Liver (tissue), 9 donors: ENCODE measurements around the gene ARAP2. TPM values are rescaled to one million over a fixed set of nuclear protein-coding genes. Genes with fewer than 3 reads are reported as not detected.

Experiments
- DNase-seq: peaks from one replicate; pipeline ENCODE4 v3.0.0-alpha.2; 2017; ENCODE audit warnings: low spot score
- H3K27ac ChIP-seq, 2 donors: one replicate each; pipeline ENCODE4 v1.7.0; 2013; ENCODE audit warnings: inconsistent platforms in 2 of 2, low read length in 2 of 2, control low read depth in 1 of 2, low read depth in 1 of 2, mild to moderate bottlenecking in 1 of 2
- H3K27me3 ChIP-seq, 4 donors: one replicate each; pipeline versions ENCODE4 v1.6.1 to v1.7.0; 2013; ENCODE audit warnings: low read length in 3 of 4, inconsistent platforms in 1 of 4, mild to moderate bottlenecking in 1 of 4, moderate library complexity in 1 of 4; ENCODE audit not compliant: control insufficient read depth in 4 of 4, insufficient read depth in 4 of 4
- H3K36me3 ChIP-seq, 4 donors: one replicate each; pipeline versions ENCODE4 v1.6.1 to v1.7.0; 2013; ENCODE audit warnings: low read length in 3 of 4, mild to moderate bottlenecking in 3 of 4, low read depth in 1 of 4, moderate library complexity in 1 of 4; ENCODE audit not compliant: control insufficient read depth in 4 of 4, insufficient read depth in 3 of 4
- H3K4me1 ChIP-seq, 4 donors: one replicate each; pipeline versions ENCODE4 v1.6.1 to v1.7.0; 2013; ENCODE audit warnings: low read length in 3 of 4, mild to moderate bottlenecking in 3 of 4, moderate library complexity in 1 of 4; ENCODE audit not compliant: control insufficient read depth in 4 of 4, insufficient read depth in 4 of 4
- H3K4me3 ChIP-seq, 3 donors: one replicate each; pipeline versions ENCODE4 v1.6.1 to v1.7.0; 2013; ENCODE audit warnings: low read length in 3 of 3, control low read depth in 1 of 3, low read depth in 1 of 3, mild to moderate bottlenecking in 1 of 3
- H3K9ac ChIP-seq, 2 donors: one replicate each; pipeline ENCODE4 v1.7.0; 2013; ENCODE audit warnings: low read length in 2 of 2, mild to moderate bottlenecking in 2 of 2, moderate library complexity in 2 of 2, control low read depth in 1 of 2, low read depth in 1 of 2
- H3K9me3 ChIP-seq, 4 donors: one replicate each; pipeline versions ENCODE4 v1.6.1 to v1.7.0; 2013; ENCODE audit warnings: low read length in 3 of 4; ENCODE audit not compliant: control insufficient read depth in 4 of 4
- EGR1 ChIP-seq, 2 donors: IDR thresholded peaks; 2 replicates each; pipeline ENCODE4 v1.6.1; 2016 to 2018; ENCODE audit warnings: antibody characterized with exemption in 2 of 2, low read depth in 2 of 2
- FOXA1 ChIP-seq: IDR thresholded peaks from 2 replicates; pipeline ENCODE4 v1.6.1; 2016; ENCODE audit warnings: antibody characterized with exemption
- FOXA2 ChIP-seq: IDR thresholded peaks from 2 replicates; pipeline ENCODE4 v1.6.1; 2016; ENCODE audit warnings: antibody characterized with exemption
- GABPA ChIP-seq, 2 donors: IDR thresholded peaks in 1 of 2; conservative IDR thresholded peaks in 1 of 2; 2 replicates each; pipeline ENCODE4 v1.6.1; 2016; ENCODE audit warnings: antibody characterized with exemption in 2 of 2, mild to moderate bottlenecking in 1 of 2, moderate library complexity in 1 of 2
- HNF4A ChIP-seq, 2 donors: conservative IDR thresholded peaks; 2 replicates each; pipeline ENCODE4 v1.6.1; 2016; ENCODE audit warnings: antibody characterized with exemption in 2 of 2, mild to moderate bottlenecking in 2 of 2
- JUND ChIP-seq, 2 donors: IDR thresholded peaks; 2 replicates each; pipeline ENCODE4 v1.6.1; 2016; ENCODE audit warnings: antibody characterized with exemption in 2 of 2
- RAD21 ChIP-seq, 2 donors: IDR thresholded peaks; 2 replicates each; pipeline ENCODE4 v1.6.1; 2016; ENCODE audit warnings: antibody characterized with exemption in 2 of 2, mild to moderate bottlenecking in 2 of 2
- TAF1 ChIP-seq: conservative IDR thresholded peaks from 2 replicates; pipeline ENCODE4 v1.6.1; 2016; ENCODE audit warnings: antibody characterized with exemption, mild to moderate bottlenecking
- YY1 ChIP-seq: IDR thresholded peaks from 2 replicates; pipeline ENCODE4 v1.6.1; 2016; ENCODE audit warnings: antibody characterized with exemption, mild to moderate bottlenecking
- WGBS: extraction: QIAGEN DNeasy Blood & Tissue Kit; methylation state at CpG from one replicate; pipeline ENCODE4 v1.1.7; 2013; 5-methylcytosine and 5-hydroxymethylcytosine counted together
- polyA plus RNA-seq, 2 donors: library from polyadenylated mRNA; stranded (reverse) in 1 of 2; unstranded in 1 of 2; fragments of 200-250 nt in 1 of 2; fragments of >200 nt in 1 of 2; fragmentation: Nextera tagmentation in 1 of 2; extraction: Ambion mirVana in 1 of 2; gene quantifications; one replicate each; pipeline versions ENCODE4 v1.2.1 to v1.2.3, GENCODE V29; 2013 to 2015
- total RNA-seq, 2 donors: library from RNA; depleted of rRNA; stranded (reverse); fragments of >200 nt; gene quantifications; one replicate each; pipeline ENCODE4 v1.2.3, GENCODE V29; 2014
- TF ChIP-seq, protein P1 (sequence below): IDR thresholded peaks from 2 replicates; pipeline ENCODE4 v1.6.1; 2016; ENCODE audit warnings: antibody characterized with exemption, mild to moderate bottlenecking
- TF ChIP-seq, protein P2 (sequence below): IDR thresholded peaks from 2 replicates; pipeline ENCODE4 v1.6.1; 2016; ENCODE audit warnings: antibody characterized with exemption
- TF ChIP-seq, protein P3 (sequence below): fragments of 150-350 bp; IDR thresholded peaks from 2 replicates; pipeline ENCODE4 v1.5.1; 2017; ENCODE audit warnings: improper control_type of control experiment, low read depth, low read length; ENCODE audit not compliant: missing input control
- TF ChIP-seq, protein P4 (sequence below): IDR thresholded peaks from 2 replicates; pipeline ENCODE4 v1.6.1; 2016; ENCODE audit warnings: antibody characterized with exemption
- donor health status: healthy.
- donor health status: healthy.
- donor health status: healthy.
- donor health status: healthy.
- donor health status: healthy.

Gene ARAP2
- total and polyA plus RNA-seq, 4 donors, result 1.6 to 23.6 (median 5.4) TPM

DNA sequence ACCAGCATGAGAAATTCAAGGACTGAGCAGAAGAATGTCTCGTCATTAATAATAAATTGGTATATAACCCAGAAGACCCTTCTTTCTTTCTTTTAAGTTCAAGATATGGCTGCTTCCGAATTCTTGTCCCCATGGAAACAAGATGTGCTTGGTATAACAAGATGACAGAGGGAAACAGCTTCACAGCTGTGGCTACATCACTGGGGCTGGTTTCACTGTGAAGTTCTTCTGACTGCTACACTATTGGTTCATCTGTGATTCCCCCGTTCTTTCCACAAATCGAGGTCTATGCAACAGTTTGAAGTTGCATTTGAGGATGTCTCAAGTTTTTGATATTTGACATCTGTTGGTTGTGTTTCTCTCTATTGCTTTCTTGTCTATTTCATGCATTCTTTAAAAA lies 24.8 kb upstream of the ARAP2 start (continued):
- TF ChIP-seq, protein P1, sequence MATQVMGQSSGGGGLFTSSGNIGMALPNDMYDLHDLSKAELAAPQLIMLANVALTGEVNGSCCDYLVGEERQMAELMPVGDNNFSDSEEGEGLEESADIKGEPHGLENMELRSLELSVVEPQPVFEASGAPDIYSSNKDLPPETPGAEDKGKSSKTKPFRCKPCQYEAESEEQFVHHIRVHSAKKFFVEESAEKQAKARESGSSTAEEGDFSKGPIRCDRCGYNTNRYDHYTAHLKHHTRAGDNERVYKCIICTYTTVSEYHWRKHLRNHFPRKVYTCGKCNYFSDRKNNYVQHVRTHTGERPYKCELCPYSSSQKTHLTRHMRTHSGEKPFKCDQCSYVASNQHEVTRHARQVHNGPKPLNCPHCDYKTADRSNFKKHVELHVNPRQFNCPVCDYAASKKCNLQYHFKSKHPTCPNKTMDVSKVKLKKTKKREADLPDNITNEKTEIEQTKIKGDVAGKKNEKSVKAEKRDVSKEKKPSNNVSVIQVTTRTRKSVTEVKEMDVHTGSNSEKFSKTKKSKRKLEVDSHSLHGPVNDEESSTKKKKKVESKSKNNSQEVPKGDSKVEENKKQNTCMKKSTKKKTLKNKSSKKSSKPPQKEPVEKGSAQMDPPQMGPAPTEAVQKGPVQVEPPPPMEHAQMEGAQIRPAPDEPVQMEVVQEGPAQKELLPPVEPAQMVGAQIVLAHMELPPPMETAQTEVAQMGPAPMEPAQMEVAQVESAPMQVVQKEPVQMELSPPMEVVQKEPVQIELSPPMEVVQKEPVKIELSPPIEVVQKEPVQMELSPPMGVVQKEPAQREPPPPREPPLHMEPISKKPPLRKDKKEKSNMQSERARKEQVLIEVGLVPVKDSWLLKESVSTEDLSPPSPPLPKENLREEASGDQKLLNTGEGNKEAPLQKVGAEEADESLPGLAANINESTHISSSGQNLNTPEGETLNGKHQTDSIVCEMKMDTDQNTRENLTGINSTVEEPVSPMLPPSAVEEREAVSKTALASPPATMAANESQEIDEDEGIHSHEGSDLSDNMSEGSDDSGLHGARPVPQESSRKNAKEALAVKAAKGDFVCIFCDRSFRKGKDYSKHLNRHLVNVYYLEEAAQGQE, result no peak
- TF ChIP-seq EGR1 (IDR thresholded peaks at IDR 0.05; ENCODE audit: low read depth in 2 of 2) (no peak), RAD21 (IDR thresholded peaks at IDR 0.05) (no peak)

DNA sequence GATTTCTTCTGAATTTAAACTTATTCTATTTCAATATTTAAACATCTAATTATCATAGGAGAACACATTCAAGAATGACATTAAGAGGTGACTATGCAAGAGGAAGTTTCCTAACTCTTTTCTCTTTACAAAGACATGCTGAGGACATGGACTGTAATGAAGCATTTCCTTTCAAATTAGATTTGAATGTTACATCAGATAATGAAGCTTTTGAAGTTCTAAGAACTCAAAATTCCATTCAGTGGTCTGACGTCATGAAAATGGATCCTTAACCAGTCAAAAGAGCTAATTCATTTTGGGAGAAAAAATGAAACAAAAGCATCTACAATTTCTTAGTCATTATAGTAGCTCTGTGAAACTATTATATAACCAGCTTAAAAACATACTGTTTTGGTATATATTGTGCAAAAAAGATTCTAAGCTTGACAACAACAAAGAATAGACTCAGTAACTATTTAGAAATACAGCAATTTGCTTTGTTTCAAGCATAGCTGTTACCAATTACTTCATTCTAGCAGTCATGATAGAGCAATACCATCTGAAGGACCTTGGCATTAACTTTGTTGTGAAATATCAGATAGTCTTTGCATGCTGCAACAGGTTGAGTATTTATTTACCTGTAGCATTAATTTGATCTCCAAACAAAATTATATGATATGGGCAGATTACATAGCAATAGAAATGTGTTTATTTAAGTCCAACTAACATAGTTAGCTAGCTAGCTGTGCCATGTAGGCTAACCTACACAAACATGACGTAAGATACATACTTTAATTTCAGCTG lies 23.4 kb upstream of the ARAP2 start:
- Histone ChIP-seq H3K36me3 (no peaks in the 10 kb centered on the region), H3K9me3 (no peaks in the 10 kb centered on the region), H3K27me3 (no peaks in the 10 kb centered on the region), H3K4me1 (no peaks in the 10 kb centered on the region), H3K4me3 (no peak overlapping the region), H3K9ac (no peak overlapping the region), H3K27ac (no peak overlapping the region)
- 70% methylated on average over 2 of the region's 2 CpGs for WGBS
- TF ChIP-seq, protein P2, sequence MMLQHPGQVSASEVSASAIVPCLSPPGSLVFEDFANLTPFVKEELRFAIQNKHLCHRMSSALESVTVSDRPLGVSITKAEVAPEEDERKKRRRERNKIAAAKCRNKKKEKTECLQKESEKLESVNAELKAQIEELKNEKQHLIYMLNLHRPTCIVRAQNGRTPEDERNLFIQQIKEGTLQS, result no peak
- no peak for TF ChIP-seq TAF1
- TF ChIP-seq HNF4A (conservative IDR thresholded peaks at IDR 0.05), result peak in 1 of 2 donors; percentile 12
- TF ChIP-seq, protein P3, sequence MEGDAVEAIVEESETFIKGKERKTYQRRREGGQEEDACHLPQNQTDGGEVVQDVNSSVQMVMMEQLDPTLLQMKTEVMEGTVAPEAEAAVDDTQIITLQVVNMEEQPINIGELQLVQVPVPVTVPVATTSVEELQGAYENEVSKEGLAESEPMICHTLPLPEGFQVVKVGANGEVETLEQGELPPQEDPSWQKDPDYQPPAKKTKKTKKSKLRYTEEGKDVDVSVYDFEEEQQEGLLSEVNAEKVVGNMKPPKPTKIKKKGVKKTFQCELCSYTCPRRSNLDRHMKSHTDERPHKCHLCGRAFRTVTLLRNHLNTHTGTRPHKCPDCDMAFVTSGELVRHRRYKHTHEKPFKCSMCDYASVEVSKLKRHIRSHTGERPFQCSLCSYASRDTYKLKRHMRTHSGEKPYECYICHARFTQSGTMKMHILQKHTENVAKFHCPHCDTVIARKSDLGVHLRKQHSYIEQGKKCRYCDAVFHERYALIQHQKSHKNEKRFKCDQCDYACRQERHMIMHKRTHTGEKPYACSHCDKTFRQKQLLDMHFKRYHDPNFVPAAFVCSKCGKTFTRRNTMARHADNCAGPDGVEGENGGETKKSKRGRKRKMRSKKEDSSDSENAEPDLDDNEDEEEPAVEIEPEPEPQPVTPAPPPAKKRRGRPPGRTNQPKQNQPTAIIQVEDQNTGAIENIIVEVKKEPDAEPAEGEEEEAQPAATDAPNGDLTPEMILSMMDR, result no peak
- TF ChIP-seq GABPA (IDR thresholded peaks at IDR 0.05 in 1 of 2, conservative IDR thresholded peaks at IDR 0.05 in 1 of 2), result no peak
- no peak for DNase-seq

DNA sequence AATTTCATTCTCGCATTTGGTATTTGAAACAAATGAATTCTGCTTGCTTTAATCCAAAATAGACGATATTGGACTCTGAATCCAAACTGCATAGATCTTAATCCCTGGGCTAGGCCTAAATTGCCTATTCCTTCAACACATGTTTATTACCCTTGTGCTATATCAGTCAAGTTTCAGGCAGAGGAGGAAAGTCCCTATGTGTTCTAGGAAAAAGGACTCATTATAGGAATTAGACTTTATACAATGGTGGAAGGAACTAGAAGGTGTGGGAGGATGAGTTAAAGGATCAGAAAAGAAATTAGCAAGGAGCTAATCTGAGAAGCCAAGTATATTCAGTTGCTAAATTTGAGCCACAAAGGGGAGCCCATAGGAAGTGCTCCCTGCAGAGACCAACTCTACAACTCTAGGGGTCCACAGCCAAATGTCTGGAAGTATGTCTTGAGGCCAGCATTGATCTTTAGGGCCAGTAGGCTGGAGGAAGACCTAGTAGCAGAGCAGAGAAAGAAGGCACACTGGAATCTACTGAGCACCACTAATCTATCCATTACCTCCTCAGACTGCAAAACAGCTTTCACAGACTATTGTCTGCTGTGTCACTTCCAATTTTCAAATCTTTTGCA lies 20.0 kb upstream of the ARAP2 start:
- Histone ChIP-seq H3K27ac (no peak overlapping the region), H3K9ac (no peak overlapping the region), H3K36me3 (no peaks in the 10 kb centered on the region), H3K9me3 (no peaks in the 10 kb centered on the region), H3K27me3 (no peaks in the 10 kb centered on the region), H3K4me3 (no peak overlapping the region), H3K4me1 (no peaks in the 10 kb centered on the region)
- no peak for DNase-seq
- 91% methylated on average over 2 of the region's 2 CpGs for WGBS
- TF ChIP-seq YY1 (no peak), FOXA2 (no peak), FOXA1 (no peak), JUND (IDR thresholded peaks at IDR 0.05) (no peak), EGR1 (IDR thresholded peaks at IDR 0.05; ENCODE audit: low read depth in 2 of 2) (no peak)
- TF ChIP-seq, protein P4, sequence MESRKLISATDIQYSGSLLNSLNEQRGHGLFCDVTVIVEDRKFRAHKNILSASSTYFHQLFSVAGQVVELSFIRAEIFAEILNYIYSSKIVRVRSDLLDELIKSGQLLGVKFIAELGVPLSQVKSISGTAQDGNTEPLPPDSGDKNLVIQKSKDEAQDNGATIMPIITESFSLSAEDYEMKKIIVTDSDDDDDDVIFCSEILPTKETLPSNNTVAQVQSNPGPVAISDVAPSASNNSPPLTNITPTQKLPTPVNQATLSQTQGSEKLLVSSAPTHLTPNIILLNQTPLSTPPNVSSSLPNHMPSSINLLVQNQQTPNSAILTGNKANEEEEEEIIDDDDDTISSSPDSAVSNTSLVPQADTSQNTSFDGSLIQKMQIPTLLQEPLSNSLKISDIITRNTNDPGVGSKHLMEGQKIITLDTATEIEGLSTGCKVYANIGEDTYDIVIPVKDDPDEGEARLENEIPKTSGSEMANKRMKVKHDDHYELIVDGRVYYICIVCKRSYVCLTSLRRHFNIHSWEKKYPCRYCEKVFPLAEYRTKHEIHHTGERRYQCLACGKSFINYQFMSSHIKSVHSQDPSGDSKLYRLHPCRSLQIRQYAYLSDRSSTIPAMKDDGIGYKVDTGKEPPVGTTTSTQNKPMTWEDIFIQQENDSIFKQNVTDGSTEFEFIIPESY, result no peak
